A549 treated with Hydrocortisone at 1 μM for 4 hours (cell line): ENCODE results near the gene C10orf143. TPM values are rescaled to one million over a fixed set of nuclear protein-coding genes. Genes with fewer than 3 reads are reported as not detected.

ENCODE experiments used
- total RNA-seq: library from RNA; stranded (reverse); fragments of 200-300 nt; extraction: Qiagen RNA extraction; gene quantifications from 5 replicates; pipeline ENCODE4 v1.2.3, GENCODE V29; 2022

The C10orf143 gene
- total RNA-seq, result 0.39 to 0.76 TPM (median 0.61 TPM) in 5 replicates

GRCh38 chr10:130110246-130111112, at the start of gene C10orf143:
Gene C10orf143, minus strand, starts transcription at chr10:130110830. Its CDS starts 58 bp downstream, at chr10:130110772.

GRCh38 chr10:130136226-130137089, 25.8 kb upstream of the C10orf143 start, which contains the start of gene GLRX3:
Gene GLRX3, plus strand, starts transcription at chr10:130136391. Its CDS starts 30 bp downstream, at chr10:130136421.

Other genes with a start within 250 kb of the C10orf143 start
- 0.10 to 0.17 TPM (median 0.13 TPM) in 5 replicates for gene EBF3, start 146.6 kb downstream of the C10orf143 start, total RNA-seq
- gene GLRX3, start 25.6 kb upstream of the C10orf143 start, total RNA-seq, result 185 to 233 TPM (median 213 TPM) in 5 replicates